Activated naive CD4-positive, alpha-beta T cell treated with anti-CD3 and anti-CD28 coated beads, Interleukin-2, amount 50 U/mL, for 72 hours (primary cell): ENCODE measurements around the gene FBXW11. TPM values are rescaled to one million over a fixed set of nuclear protein-coding genes. Genes with fewer than 3 reads are reported as not detected.
"Not testable (repeated sequence)": the region's sequence is repeated elsewhere in the genome, so short reads cannot be mapped to it uniquely, and the experiment has no call there.

Source experiments
- ATAC-seq, 2 donors: fragments of 150-1000 bp; cut with Tn5 transposase; 2 replicates each; pipeline ENCODE4 v1.10.0; 2021; ENCODE audit warnings: mild to moderate bottlenecking in 2 of 2, moderate library complexity in 2 of 2
- DNase-seq, 2 donors: peaks; one replicate each; pipeline ENCODE4 v3.0.0; 2021 to 2022; ENCODE audit warnings: low spot score in 2 of 2
- H3K27ac Mint-ChIP-seq, 2 donors: one replicate each; pipeline ENCODE4 v1.8.0; 2022; ENCODE audit warnings: mild to moderate bottlenecking in 2 of 2, mixed read lengths in 2 of 2
- H3K36me3 Mint-ChIP-seq, 2 donors: one replicate each; pipeline ENCODE4 v1.8.0; 2022; ENCODE audit warnings: mixed read lengths in 2 of 2
- H3K9me3 Mint-ChIP-seq, 2 donors: one replicate each; pipeline ENCODE4 v1.8.0; 2022; ENCODE audit warnings: mixed read lengths in 2 of 2
- total RNA-seq, 2 donors: library from RNA; stranded (reverse); gene quantifications; one replicate each; pipeline ENCODE4 v1.2.3, GENCODE V29; 2022

The FBXW11 gene
- total RNA-seq, 2 donors from 2014 or later: 40.7 to 41.7 TPM

GRCh38 chr5:171920765-171921391 is 85.6 kb downstream of the FBXW11 start:
- DNase-seq (no peak), ATAC-seq (no peak)
- Mint-ChIP-seq H3K9me3 (no peaks in the 10 kb centered on the region), H3K36me3 (peaks cover 0 to 10% of the 10 kb centered on the region in 2 donors), H3K27ac (peak overlapping the region in 1 of 2 donors; percentile 58)

DNA sequence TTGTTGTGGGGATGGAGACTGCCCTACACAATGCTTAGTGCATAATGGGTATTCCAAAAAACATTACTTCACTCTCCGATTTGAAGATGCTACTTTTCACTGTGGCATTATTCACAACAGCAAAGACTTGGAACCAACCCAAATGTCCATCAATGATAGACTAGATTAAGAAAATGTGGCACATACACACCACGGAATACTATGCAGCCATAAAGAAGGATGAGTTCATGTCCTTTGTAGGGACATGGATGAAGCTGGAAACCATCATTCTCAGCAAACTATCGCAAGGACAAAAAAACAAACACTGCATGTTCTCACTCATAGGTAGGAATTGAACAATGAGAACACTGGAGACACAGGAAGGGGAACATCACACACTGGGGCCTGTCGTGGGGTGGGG is 90.7 kb downstream of the FBXW11 start:
- H3K9me3 Mint-ChIP-seq, ATAC-seq, H3K27ac Mint-ChIP-seq, DNase-seq: not testable (repeated sequence)
- peaks cover 0 to 16% of the 10 kb centered on the region in 2 donors for H3K36me3 Mint-ChIP-seq

DNA sequence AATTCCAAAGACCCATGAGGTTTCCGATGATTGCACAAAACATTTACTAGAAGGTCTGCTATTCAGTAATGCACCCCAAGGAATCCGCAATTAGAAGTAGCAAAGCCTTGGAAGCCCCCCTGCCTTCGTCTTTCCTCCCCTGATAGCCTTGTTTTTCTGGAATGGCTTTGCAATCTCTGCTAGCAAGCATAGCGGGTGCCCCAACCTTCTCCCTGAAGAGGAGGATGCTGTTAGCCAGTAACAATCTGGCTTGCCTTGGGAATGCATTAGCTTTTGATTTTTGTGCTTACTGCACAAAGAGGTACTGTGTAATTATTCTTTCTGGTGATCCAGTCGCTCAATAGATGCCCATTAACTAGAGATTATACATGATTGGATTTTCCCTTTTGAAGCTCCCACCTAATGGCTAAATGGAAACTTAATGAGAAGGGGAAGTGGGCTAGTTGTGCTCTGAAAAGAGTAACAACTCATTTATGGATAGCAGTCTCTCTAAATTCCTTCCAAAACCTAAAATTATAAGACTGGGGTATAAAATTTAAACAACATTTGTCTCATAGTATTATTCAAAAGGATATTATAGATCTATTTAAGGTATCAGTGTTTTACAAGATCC is 91.6 kb downstream of the FBXW11 start:
- ATAC-seq: no peak
- H3K27ac Mint-ChIP-seq: no peak overlapping the region
- peaks cover 0 to 16% of the 10 kb centered on the region in 2 donors for H3K36me3 Mint-ChIP-seq
- H3K9me3 Mint-ChIP-seq: no peaks in the 10 kb centered on the region
- DNase-seq: no peak

GRCh38 chr5:171913987-171914273 is 92.5 kb downstream of the FBXW11 start:
- ATAC-seq (no peak), DNase-seq (no peak)
- Mint-ChIP-seq H3K36me3 (peaks cover 0 to 16% of the 10 kb centered on the region in 2 donors), H3K9me3 (no peaks in the 10 kb centered on the region), H3K27ac (peak overlapping the region in 1 of 2 donors; percentile 17)

DNA sequence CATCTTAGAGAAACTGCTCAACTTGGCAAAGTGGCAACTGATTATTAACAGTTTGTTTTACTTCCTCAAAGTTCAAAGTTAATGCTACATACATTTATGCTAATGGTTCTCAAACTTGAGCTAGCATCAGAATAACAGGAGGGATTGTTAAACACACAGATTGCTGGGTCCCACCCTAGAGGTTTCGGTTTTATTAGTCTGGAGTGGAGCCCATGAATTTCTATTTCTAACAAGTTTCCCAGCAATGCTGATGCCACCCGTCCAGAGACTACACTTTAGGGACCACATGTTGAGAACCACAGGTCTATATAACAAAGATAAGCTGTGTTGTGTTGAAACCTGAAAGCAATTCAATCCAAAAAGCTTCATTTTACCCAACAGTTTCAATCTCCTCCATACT is 95.3 kb downstream of the FBXW11 start:
- Mint-ChIP-seq H3K9me3 (no peaks in the 10 kb centered on the region), H3K27ac (no peak overlapping the region), H3K36me3 (peaks cover 0 to 16% of the 10 kb centered on the region in 2 donors)
- ATAC-seq (no peak), DNase-seq (no peak)

DNA sequence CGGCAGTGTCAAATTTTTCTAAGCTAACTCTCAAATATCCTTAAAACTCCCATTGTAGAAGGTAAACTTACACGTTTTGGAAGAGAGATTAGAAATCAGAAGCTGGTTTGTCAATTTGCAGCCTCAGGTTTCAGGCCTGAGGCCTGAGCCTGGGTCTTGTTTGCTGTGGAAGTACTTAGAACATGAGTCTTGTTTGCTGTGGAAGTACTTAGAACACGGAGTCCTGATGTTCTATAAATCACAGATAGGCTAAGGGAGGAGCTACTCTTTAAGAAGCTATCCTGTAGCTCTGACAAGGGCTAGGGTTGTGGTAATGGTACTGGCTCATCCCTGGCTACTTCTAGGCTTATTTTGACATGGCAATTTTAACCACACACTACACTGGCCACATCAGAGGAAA is 97.8 kb downstream of the FBXW11 start:
- peak in 1 of 2 donors; percentile 24 for ATAC-seq
- H3K36me3 Mint-ChIP-seq: peaks cover 0 to 9% of the 10 kb centered on the region in 2 donors
- DNase-seq: no peak
- H3K27ac Mint-ChIP-seq: peak overlapping the region in 1 of 2 donors; percentile 32
- H3K9me3 Mint-ChIP-seq: no peaks in the 10 kb centered on the region

DNA sequence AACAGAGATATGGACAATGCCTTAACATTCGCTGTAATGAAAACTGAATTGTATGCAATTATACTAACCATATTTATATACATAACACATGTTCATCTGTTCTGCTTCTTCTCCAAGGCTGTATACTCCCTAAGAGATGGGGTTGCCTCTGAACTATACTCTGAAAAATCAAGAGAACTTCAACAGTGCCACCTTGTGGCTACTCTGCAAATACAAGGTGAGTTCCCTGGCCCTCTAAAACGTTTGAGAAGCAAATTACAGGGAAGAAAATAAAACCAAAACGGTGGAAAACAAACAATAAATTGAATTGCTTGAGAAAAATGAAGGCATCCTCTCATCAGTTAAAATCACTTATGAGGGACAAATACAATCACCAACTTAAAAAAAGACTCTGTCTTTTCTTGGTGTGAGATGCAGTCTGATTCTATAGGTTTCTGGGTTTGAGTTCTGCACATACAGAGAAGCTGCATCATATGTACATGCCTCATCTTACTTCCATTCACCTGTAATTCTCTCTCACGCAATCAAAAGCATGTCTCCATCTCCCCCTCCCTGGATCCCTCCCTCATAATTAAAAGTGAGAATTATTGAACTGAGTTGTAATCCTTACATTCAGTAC is 98.6 kb downstream of the FBXW11 start:
- Mint-ChIP-seq H3K36me3 (peaks cover 0 to 16% of the 10 kb centered on the region in 2 donors), H3K27ac (peak overlapping the region; percentile 69 to 97), H3K9me3 (no peaks in the 10 kb centered on the region)
- DNase-seq: peak in 1 of 2 donors; percentile 64
- ATAC-seq: peak; percentile 64 to 66

GRCh38 chr5:171906703-171907590 is 99.5 kb downstream of the FBXW11 start:
- H3K9me3 Mint-ChIP-seq: no peaks in the 10 kb centered on the region
- DNase-seq: no peak
- H3K27ac Mint-ChIP-seq: peak overlapping the region; percentile 69 to 97
- peak; percentile 82 to 84 for ATAC-seq
- peaks cover 0 to 16% of the 10 kb centered on the region in 2 donors for H3K36me3 Mint-ChIP-seq

DNA sequence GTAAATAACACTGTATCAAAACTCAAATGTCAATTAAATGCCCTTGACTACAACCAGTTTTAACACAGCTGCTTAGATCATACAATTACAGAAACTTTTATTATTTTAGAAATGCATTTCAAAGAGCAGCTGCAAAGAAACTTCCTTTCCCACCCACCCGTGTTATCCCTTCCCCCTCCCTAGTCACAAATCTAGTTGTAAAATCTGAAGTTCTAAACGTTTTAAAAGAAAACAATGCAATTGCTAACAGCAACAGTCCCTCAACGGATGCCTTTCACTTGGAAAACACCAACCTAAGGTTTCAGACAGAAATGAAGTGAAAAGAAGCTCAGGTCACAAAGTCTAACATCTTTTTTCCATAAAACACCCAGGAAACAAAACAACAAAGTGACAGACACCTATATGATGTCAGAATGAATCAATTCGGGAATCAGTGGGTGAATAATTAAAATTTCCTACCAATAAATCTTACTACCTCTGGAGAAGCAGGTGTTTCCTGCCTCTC is 100.3 kb downstream of the FBXW11 start:
- H3K9me3 Mint-ChIP-seq: no peaks in the 10 kb centered on the region
- ATAC-seq: peak; percentile 23 to 50
- H3K27ac Mint-ChIP-seq: peak overlapping the region; percentile 69 to 97
- H3K36me3 Mint-ChIP-seq: peaks cover 0 to 16% of the 10 kb centered on the region in 2 donors
- DNase-seq: no peak

GRCh38 chr5:171904886-171905285 is 101.6 kb downstream of the FBXW11 start:
- H3K9me3 Mint-ChIP-seq: no peaks in the 10 kb centered on the region
- H3K27ac Mint-ChIP-seq: peak overlapping the region; percentile 69 to 97
- ATAC-seq: no peak
- peaks cover 0 to 16% of the 10 kb centered on the region in 2 donors for H3K36me3 Mint-ChIP-seq
- no peak for DNase-seq

- Mint-ChIP-seq H3K36me3 (peaks cover 0 to 26% of the 10 kb centered on the region in 2 donors), H3K9me3 (no peaks in the 10 kb centered on the region), H3K27ac (no peak overlapping the region)
- DNase-seq (no peak), ATAC-seq (no peak)
Observed at GRCh38 chr5:171901764-171902163, 104.7 kb downstream of the FBXW11 start.

DNA sequence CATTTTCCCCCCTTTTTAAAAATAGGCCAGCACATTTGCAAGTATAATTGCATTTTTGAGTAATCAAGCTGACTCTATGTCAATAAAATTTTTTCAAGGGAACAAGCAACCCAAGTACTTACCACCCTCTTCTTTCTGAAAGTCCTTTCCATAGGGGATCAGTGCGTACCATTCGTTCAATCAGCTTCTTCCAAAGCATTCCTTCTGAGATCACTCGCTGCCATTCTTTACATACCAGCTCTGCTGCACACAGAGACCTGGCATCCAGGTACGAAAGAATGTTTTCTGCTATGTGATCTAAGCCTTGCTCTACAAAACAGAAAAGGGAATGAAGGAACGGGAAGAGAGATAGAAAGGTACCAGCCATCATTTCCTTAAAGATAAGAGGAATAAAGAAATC is 106.6 kb downstream of the FBXW11 start:
- Mint-ChIP-seq H3K27ac (no peak overlapping the region), H3K36me3 (peaks cover 0 to 30% of the 10 kb centered on the region in 2 donors), H3K9me3 (no peaks in the 10 kb centered on the region)
- DNase-seq (no peak), ATAC-seq (no peak)

GRCh38 chr5:171898879-171899278 is 107.6 kb downstream of the FBXW11 start:
- DNase-seq: no peak
- Mint-ChIP-seq H3K27ac (no peak overlapping the region), H3K36me3 (peaks cover 0 to 29% of the 10 kb centered on the region in 2 donors), H3K9me3 (no peaks in the 10 kb centered on the region)
- no peak for ATAC-seq

DNA sequence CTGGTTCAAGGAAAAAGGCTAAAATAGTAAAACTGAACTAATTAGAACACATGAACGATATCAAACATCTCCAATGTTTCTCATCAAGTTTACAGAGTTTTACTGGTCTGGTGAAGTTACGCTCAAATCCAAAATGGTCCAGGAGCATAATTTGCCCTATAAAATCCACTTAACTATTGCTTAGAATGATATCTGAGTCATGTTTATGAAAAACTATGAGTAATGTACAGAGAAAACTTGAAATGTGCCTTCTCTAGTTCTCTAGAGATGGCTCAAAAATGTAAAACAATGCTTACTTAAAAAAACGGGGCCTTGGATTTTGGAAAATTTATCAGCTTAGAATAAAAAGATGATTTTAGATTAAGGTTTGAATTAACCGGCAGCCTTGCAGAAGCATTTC is 108.1 kb downstream of the FBXW11 start:
- Mint-ChIP-seq H3K36me3 (peaks cover 0 to 24% of the 10 kb centered on the region in 2 donors), H3K27ac (no peak overlapping the region), H3K9me3 (no peaks in the 10 kb centered on the region)
- ATAC-seq (peak in 1 of 2 donors; percentile 50), DNase-seq (no peak)

DNA sequence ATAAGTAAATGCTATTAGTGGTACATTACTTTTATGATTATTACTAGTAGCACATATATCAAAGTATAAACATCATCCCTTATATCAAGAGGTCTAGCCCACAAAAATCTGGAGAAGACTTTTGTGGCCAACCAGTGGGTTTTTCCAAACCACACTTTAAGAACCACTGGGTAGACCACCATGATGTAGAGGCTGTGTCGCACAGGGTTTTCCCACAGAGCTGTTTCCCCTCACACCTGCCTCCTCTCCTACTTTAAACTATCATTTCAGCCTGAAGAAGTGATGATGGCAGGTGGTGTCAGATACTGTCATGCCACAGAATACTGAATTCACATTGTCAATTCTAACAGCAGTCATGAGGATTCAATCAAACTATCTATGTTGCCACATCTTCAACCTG is 109.2 kb downstream of the FBXW11 start:
- DNase-seq: no peak
- H3K36me3 Mint-ChIP-seq: peaks cover 0 to 20% of the 10 kb centered on the region in 2 donors
- H3K9me3 Mint-ChIP-seq: no peaks in the 10 kb centered on the region
- no peak overlapping the region for H3K27ac Mint-ChIP-seq
- peak; percentile 62 to 77 for ATAC-seq

- peaks cover 5 to 20% of the 10 kb centered on the region in 2 donors for H3K36me3 Mint-ChIP-seq
- ATAC-seq (no peak), DNase-seq (no peak)
- H3K27ac Mint-ChIP-seq: no peak overlapping the region
- no peaks in the 10 kb centered on the region for H3K9me3 Mint-ChIP-seq
Observed at GRCh38 chr5:171895081-171895480, 111.4 kb downstream of the FBXW11 start.
